GM21515 (cell line): ENCODE results near the gene CFAP157.

Source experiments
- ATAC-seq: cut with Tn5 transposase; IDR thresholded peaks from one replicate; pipeline ENCODE4 v1.9.1; 2021; ENCODE audit not compliant: unreplicated experiment

CFAP157 gene

GRCh38 chr9:127692071-127692470, 14.7 kb upstream of the CFAP157 start:
- no peak for ATAC-seq

- no peak for ATAC-seq
Measured at GRCh38 chr9:127693143-127693542, 13.6 kb upstream of the CFAP157 start.

- no peak for ATAC-seq
Measured at GRCh38 chr9:127693697-127694096, 13.1 kb upstream of the CFAP157 start.

GRCh38 chr9:127694890-127695720, 11.7 kb upstream of the CFAP157 start:
- ATAC-seq: no peak

- ATAC-seq: no peak
Measured at GRCh38 chr9:127697575-127697974, 9.2 kb upstream of the CFAP157 start.

- ATAC-seq: no peak
Measured at GRCh38 chr9:127698386-127698785, 8.4 kb upstream of the CFAP157 start.

- ATAC-seq: no peak
Measured at GRCh38 chr9:127698985-127699670, 7.7 kb upstream of the CFAP157 start.

- no peak for ATAC-seq
Measured at GRCh38 chr9:127700140-127700539, 6.6 kb upstream of the CFAP157 start.

- no peak for ATAC-seq
Measured at GRCh38 chr9:127700594-127701255, 6.1 kb upstream of the CFAP157 start.

GRCh38 chr9:127703289-127703946, 3.4 kb upstream of the CFAP157 start:
- no peak for ATAC-seq

- ATAC-seq: no peak
Measured at GRCh38 chr9:127705577-127706379, 1.0 kb upstream of the CFAP157 start.

- no peak for ATAC-seq
Measured at GRCh38 chr9:127707766-127708165, 978 bp downstream of the CFAP157 start.

GRCh38 chr9:127708952-127709587, 2.3 kb downstream of the CFAP157 start:
- ATAC-seq: no peak

- no peak for ATAC-seq
Measured at GRCh38 chr9:127710204-127710783, 3.5 kb downstream of the CFAP157 start.

- ATAC-seq: no peak
Measured at GRCh38 chr9:127711226-127711701, 4.5 kb downstream of the CFAP157 start.

- ATAC-seq: no peak
Measured at GRCh38 chr9:127711831-127712274, 5.1 kb downstream of the CFAP157 start.

- no peak for ATAC-seq
Measured at GRCh38 chr9:127712371-127712770, 5.6 kb downstream of the CFAP157 start.

- no peak for ATAC-seq
Measured at GRCh38 chr9:127712867-127713266, 6.1 kb downstream of the CFAP157 start.

GRCh38 chr9:127714020-127714750, 7.4 kb downstream of the CFAP157 start:
- ATAC-seq: no peak
